Upper lobe of left lung (tissue), 4 donors: ENCODE measurements around the gene AGAP1.

Source experiments
- CTCF ChIP-seq, 6 experiments: fragments of 450-650 bp in 4 of 6; fragments of 200-600 bp in 2 of 6; sonication (generic) in 2 of 6; IDR thresholded peaks; one replicate each; pipeline ENCODE4 v1.5.1; 2016 to 2019; ENCODE audit warnings: antibody characterized with exemption in 6 of 6
- EP300 ChIP-seq, 4 donors: sonication (generic); formaldehyde crosslinking; IDR thresholded peaks; one replicate each; pipeline ENCODE4 v1.5.1; 2017; ENCODE audit warnings: antibody characterized with exemption in 4 of 4, control low read depth in 2 of 4
- POLR2A ChIP-seq, 4 donors: fragments of 450-650 bp; IDR thresholded peaks; one replicate each; pipeline ENCODE4 v1.5.1; 2016 to 2017; ENCODE audit warnings: antibody characterized with exemption in 4 of 4, mild to moderate bottlenecking in 2 of 4

GRCh38 chr2:236083934-236084333 lies 590.1 kb downstream of the AGAP1 start:
- TF ChIP-seq CTCF (IDR thresholded peaks at IDR 0.05) = no peak
- TF ChIP-seq POLR2A (IDR thresholded peaks at IDR 0.05) = no peak
- no peak for TF ChIP-seq EP300 (IDR thresholded peaks at IDR 0.05)
